ENCODE results near the gene STIP1.

Gene STIP1

GRCh38 chr11:64185693-64186491, at the start of gene STIP1:
Gene STIP1 (plus strand): TSS chr11:64186171. CDS start chr11:64186262, 91 bp downstream.
- peak; percentile 100 for DNase-seq (ENCODE audit: low read depth)
- peak; percentile 41 for TF ChIP-seq CTCF (conservative IDR thresholded peaks at IDR 0.05; ENCODE audit: control insufficient read depth, insufficient read depth, low read depth, low read length)
- H3K4me3 ChIP-seq (ENCODE audit: control insufficient read depth, low read depth, low read length): peak within 1 kb of the TSS; percentile 71

GRCh38 chr11:64136765-64137441, 49.1 kb upstream of the STIP1 start:
- DNase-seq (ENCODE audit: low read depth): no peak
- TF ChIP-seq CTCF (conservative IDR thresholded peaks at IDR 0.05; ENCODE audit: control insufficient read depth, insufficient read depth, low read depth, low read length): no peak
- H3K4me3 ChIP-seq (ENCODE audit: control insufficient read depth, low read depth, low read length): no peak overlapping the region

GRCh38 chr11:64138398-64138797, 47.6 kb upstream of the STIP1 start:
- no peak for DNase-seq (ENCODE audit: low read depth)
- no peak overlapping the region for H3K4me3 ChIP-seq (ENCODE audit: control insufficient read depth, low read depth, low read length)
- TF ChIP-seq CTCF (conservative IDR thresholded peaks at IDR 0.05; ENCODE audit: control insufficient read depth, insufficient read depth, low read depth, low read length): no peak

GRCh38 chr11:64139049-64139448, 46.9 kb upstream of the STIP1 start:
- H3K4me3 ChIP-seq (ENCODE audit: control insufficient read depth, low read depth, low read length): no peak overlapping the region
- no peak for TF ChIP-seq CTCF (conservative IDR thresholded peaks at IDR 0.05; ENCODE audit: control insufficient read depth, insufficient read depth, low read depth, low read length)
- DNase-seq (ENCODE audit: low read depth): no peak

- TF ChIP-seq CTCF (conservative IDR thresholded peaks at IDR 0.05; ENCODE audit: control insufficient read depth, insufficient read depth, low read depth, low read length): no peak
- no peak for DNase-seq (ENCODE audit: low read depth)
- no peak overlapping the region for H3K4me3 ChIP-seq (ENCODE audit: control insufficient read depth, low read depth, low read length)
Measured at GRCh38 chr11:64140082-64140481, 45.9 kb upstream of the STIP1 start.

- no peak for DNase-seq (ENCODE audit: low read depth)
- no peak overlapping the region for H3K4me3 ChIP-seq (ENCODE audit: control insufficient read depth, low read depth, low read length)
- TF ChIP-seq CTCF (conservative IDR thresholded peaks at IDR 0.05; ENCODE audit: control insufficient read depth, insufficient read depth, low read depth, low read length): no peak
Measured at GRCh38 chr11:64141081-64141783, 44.7 kb upstream of the STIP1 start.
